GM19025 (cell line): ENCODE data around the gene ARHGAP6.

ENCODE experiments used
- ATAC-seq: cut with Tn5 transposase; IDR thresholded peaks from one replicate; pipeline ENCODE4 v1.9.1; 2021; ENCODE audit warnings: mild to moderate bottlenecking, low read depth, moderate library complexity; ENCODE audit not compliant: unreplicated experiment

The ARHGAP6 gene

DNA sequence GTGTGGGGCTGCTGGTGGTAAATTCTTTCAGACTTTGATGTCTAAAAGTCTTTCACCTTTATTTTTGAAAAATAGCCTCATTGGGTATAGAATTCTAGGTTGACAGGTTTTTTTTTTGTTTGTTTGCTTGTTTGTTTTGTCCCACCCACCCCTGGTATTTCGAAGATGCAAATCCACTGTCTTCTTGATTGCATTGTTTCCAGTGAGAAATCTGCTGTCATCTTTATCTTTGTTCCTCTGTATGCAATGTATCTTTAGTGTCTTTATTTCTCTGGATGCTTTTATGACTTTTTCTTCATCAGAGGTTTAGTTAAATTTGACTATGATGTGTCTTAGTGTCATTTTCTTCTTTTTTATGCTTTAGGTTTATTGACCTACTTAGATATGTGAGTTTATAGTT, 575.9 kb downstream of the ARHGAP6 start:
- ATAC-seq, result no peak
